Glutamatergic neuron (in vitro differentiated cells): ENCODE data around the gene P2RX1. TPM values are rescaled to one million over a fixed set of nuclear protein-coding genes. Genes with fewer than 3 reads are reported as not detected.
"Not testable (repeated sequence)": the region's sequence is repeated elsewhere in the genome, so short reads cannot be mapped to it uniquely, and the experiment has no call there.

ENCODE experiments used
- DNase-seq: peaks from one replicate; pipeline ENCODE4 v3.0.0; 2022
- H3K27ac Mint-ChIP-seq: one replicate; pipeline ENCODE4 v1.8.0; 2020; ENCODE audit warnings: mild to moderate bottlenecking, mixed read lengths, inconsistent platforms; ENCODE audit not compliant: unreplicated experiment
- H3K27me3 Mint-ChIP-seq: one replicate; pipeline ENCODE4 v1.8.0; 2020; ENCODE audit warnings: mild to moderate bottlenecking, moderate library complexity, mixed read lengths, inconsistent platforms; ENCODE audit not compliant: unreplicated experiment
- H3K36me3 Mint-ChIP-seq: one replicate; pipeline ENCODE4 v1.8.0; 2020; ENCODE audit warnings: mild to moderate bottlenecking, mixed read lengths, inconsistent platforms; ENCODE audit not compliant: unreplicated experiment
- H3K4me1 Mint-ChIP-seq: one replicate; pipeline ENCODE4 v1.8.0; 2020; ENCODE audit warnings: mild to moderate bottlenecking, low read depth, mixed read lengths, inconsistent platforms; ENCODE audit not compliant: unreplicated experiment
- H3K4me3 Mint-ChIP-seq: one replicate; pipeline ENCODE4 v1.8.0; 2020; ENCODE audit warnings: mild to moderate bottlenecking, mixed read lengths, inconsistent platforms; ENCODE audit not compliant: unreplicated experiment
- H3K9me3 Mint-ChIP-seq: one replicate; pipeline ENCODE4 v1.8.0; 2020; ENCODE audit warnings: mild to moderate bottlenecking, moderate library complexity, mixed read lengths, inconsistent platforms; ENCODE audit not compliant: unreplicated experiment
- CTCF ChIP-seq: fragments of 200-600 bp; sonication (generic); IDR thresholded peaks from one replicate; pipeline ENCODE4 v1.5.0; 2021; ENCODE audit not compliant: partially characterized antibody, unreplicated experiment
- total RNA-seq: library from RNA; stranded (reverse); fragmentation: NEBNext Ultra II Directional; extraction: Animal tissue kit (Norgen Biotek cat#: 25700); gene quantifications from one replicate; pipeline ENCODE4 v1.2.1, GENCODE V29; 2021; ENCODE audit not compliant: unreplicated experiment

The P2RX1 gene
- total RNA-seq, 1 donor from 2014 or later, result 2.1 TPM

GRCh38 chr17:3857261-3858105 lies 58.8 kb downstream of the P2RX1 start:
- DNase-seq, result no peak
- TF ChIP-seq CTCF, result no peak
- Mint-ChIP-seq H3K4me1 (peaks cover 10% of the 10 kb centered on the region), H3K36me3 (peaks cover 8% of the 10 kb centered on the region), H3K27ac (no peak overlapping the region), H3K27me3 (peaks cover 7% of the 10 kb centered on the region), H3K4me3 (no peak overlapping the region), H3K9me3 (peaks cover 5% of the 10 kb centered on the region)

- not testable (repeated sequence) for H3K4me1 Mint-ChIP-seq, H3K4me3 Mint-ChIP-seq, H3K9me3 Mint-ChIP-seq, DNase-seq, H3K36me3 Mint-ChIP-seq, H3K27ac Mint-ChIP-seq
- peaks cover 12% of the 10 kb centered on the region for H3K27me3 Mint-ChIP-seq
These were observed 62.1 kb downstream of the P2RX1 start for GRCh38 chr17:3854204-3854603.

- H3K27ac Mint-ChIP-seq, result peak overlapping the region; percentile 22
- H3K36me3 Mint-ChIP-seq, result peaks cover 8% of the 10 kb centered on the region
- no peak overlapping the region for H3K4me3 Mint-ChIP-seq
- TF ChIP-seq CTCF, result no peak
- peaks cover 6% of the 10 kb centered on the region for H3K9me3 Mint-ChIP-seq
- no peak for DNase-seq
- H3K27me3 Mint-ChIP-seq, result peaks cover 12% of the 10 kb centered on the region
- peaks cover 6% of the 10 kb centered on the region for H3K4me1 Mint-ChIP-seq
These were observed 63.7 kb downstream of the P2RX1 start for GRCh38 chr17:3852561-3852960.

- no peak overlapping the region for H3K4me3 Mint-ChIP-seq
These were observed 64.7 kb downstream of the P2RX1 start for GRCh38 chr17:3851461-3852100.

More at GRCh38 chr17:3851461-3852100, 64.7 kb downstream of the P2RX1 start:
- Mint-ChIP-seq H3K9me3 (peaks cover 6% of the 10 kb centered on the region), H3K4me1 (peaks cover 6% of the 10 kb centered on the region), H3K36me3 (peaks cover 8% of the 10 kb centered on the region), H3K27ac (no peak overlapping the region), H3K27me3 (peaks cover 12% of the 10 kb centered on the region)
- DNase-seq, result no peak
- TF ChIP-seq CTCF, result no peak
